AG04450 (cell line): Measurements from ENCODE around the gene GNAI2. TPM values are rescaled to one million over a fixed set of nuclear protein-coding genes. Genes with fewer than 3 reads are reported as not detected.
A peak's percentile ranks its signal among the peaks of the same experiment; 100 is the strongest.
"Not testable (repeated sequence)": the region's sequence is repeated elsewhere in the genome, so short reads cannot be mapped to it uniquely, and the experiment has no call there.

ENCODE experiments used
- CTCF ChIA-PET: fragments of 300-600, 350-600 bp; formaldehyde crosslinking; extraction: SDS; loops from one replicate; lab custom pipeline; 2022; ENCODE audit warnings: antibody characterized with exemption, inconsistent platforms; lab: Charles Lee
- POLR2A ChIA-PET: fragments of 350-600 bp; formaldehyde crosslinking; extraction: SDS; loops from one replicate; lab custom pipeline; 2021; ENCODE audit warnings: antibody characterized with exemption, inconsistent platforms; lab: Yijun Ruan, JAX
- DNase-seq: peaks from one replicate; pipeline ENCODE4 v3.0.0-alpha.2; 2011; ENCODE audit warnings: low read depth, low spot score
- H3K27ac ChIP-seq: one replicate; pipeline ENCODE4 v1.5.1; 2012; ENCODE audit warnings: low read depth, low read length, control low read depth
- H3K27me3 ChIP-seq: one replicate; pipeline ENCODE4 v1.6.0; 2012; ENCODE audit warnings: low read length; ENCODE audit not compliant: control insufficient read depth, insufficient read depth
- H3K4me3 ChIP-seq: 2 replicates; pipeline ENCODE4 v1.5.1; 2011; ENCODE audit warnings: mild to moderate bottlenecking, low read depth, low read length, control low read depth
- H3K9me3 ChIP-seq: 2 replicates; pipeline ENCODE4 v1.5.1; 2012; ENCODE audit warnings: low read length; ENCODE audit not compliant: control insufficient read depth, insufficient read depth
- CTCF ChIP-seq: IDR thresholded peaks from 2 replicates; pipeline ENCODE4 v1.5.1; 2011; ENCODE audit warnings: low read depth, low read length, control low read depth, inconsistent platforms
- polyA plus RNA-seq: library from polyadenylated mRNA; depleted of rRNA; stranded (reverse); fragments of >200 nt; gene quantifications from 2 replicates; pipeline ENCODE4 v1.2.3, GENCODE V29; 2011

Gene GNAI2
- polyA plus RNA-seq, 1 experiment, result 603 TPM

GRCh38 chr3:50241713-50242380 lies 5.8 kb downstream of the GNAI2 start:
- CTCF ChIA-PET, result interaction anchor here (1.1 to 2.0 kb wide), 2 partner anchors 15 to 18 kb away, joined by 6 to 7 read pairs; no protein-coding TSS in a partner anchor
- POLR2A ChIA-PET, result no interaction called here

GRCh38 chr3:50242381-50242770 lies 6.4 kb downstream of the GNAI2 start:
- POLR2A ChIA-PET, result no interaction called here
- TF ChIP-seq CTCF, result no peak
- no peak for DNase-seq
- Histone ChIP-seq H3K27ac (peak overlapping the region; percentile 65), H3K4me3 (no peak overlapping the region), H3K9me3 (no peaks in the 10 kb centered on the region; the same call in 1 of the 2 replicates), H3K27me3 (no peaks in the 10 kb centered on the region)
- CTCF ChIA-PET, result interaction anchor here (2.0 kb wide), 1 partner anchor 17 kb away, joined by 6 read pairs; no protein-coding TSS in a partner anchor

More at GRCh38 chr3:50241713-50242380, 5.8 kb downstream of the GNAI2 start:
- no peak for DNase-seq
- no peak for TF ChIP-seq CTCF
- H3K27me3 ChIP-seq, result no peaks in the 10 kb centered on the region
- H3K4me3 ChIP-seq, result no peak overlapping the region
- H3K27ac ChIP-seq, result peak overlapping the region; percentile 11
- H3K9me3 ChIP-seq, result no peaks in the 10 kb centered on the region; the same call in 1 of the 2 replicates

GRCh38 chr3:50242851-50243542 lies 7.0 kb downstream of the GNAI2 start:
- POLR2A ChIA-PET, result no interaction called here
- H3K4me3 ChIP-seq, result no peak overlapping the region
- CTCF ChIA-PET, result interaction anchor here (0.6 to 2.0 kb wide), 8 partner anchors 8 to 48 kb away, joined by 3 to 13 read pairs (median 4); no protein-coding TSS in a partner anchor
- DNase-seq, result no peak
- TF ChIP-seq CTCF, result no peak
- H3K27me3 ChIP-seq, result no peaks in the 10 kb centered on the region
- H3K9me3 ChIP-seq, result no peaks in the 10 kb centered on the region; the same call in 1 of the 2 replicates
- H3K27ac ChIP-seq, result peak overlapping the region; percentile 65

GRCh38 chr3:50243543-50243895 lies 7.5 kb downstream of the GNAI2 start:
- Histone ChIP-seq H3K27ac (peak overlapping the region; percentile 65), H3K9me3 (no peaks in the 10 kb centered on the region; the same call in 1 of the 2 replicates), H3K27me3 (no peaks in the 10 kb centered on the region), H3K4me3 (no peak overlapping the region)
- ChIA-PET CTCF (interaction anchor here (0.6 to 1.6 kb wide), 9 partner anchors 8 to 49 kb away, joined by 3 to 13 read pairs (median 4); no protein-coding TSS in a partner anchor), POLR2A (no interaction called here)
- no peak for TF ChIP-seq CTCF
- DNase-seq, result no peak

- ChIA-PET CTCF (interaction anchor here (1.3 kb wide), 1 partner anchor 15 kb away, joined by 3 read pairs; no protein-coding TSS in a partner anchor), POLR2A (interaction anchor here (1.6 kb wide), 1 partner anchor 9 kb away, joined by 3 read pairs; no protein-coding TSS in a partner anchor)
- DNase-seq, H3K9me3 ChIP-seq, H3K27ac ChIP-seq, H3K4me3 ChIP-seq, H3K27me3 ChIP-seq: not testable (repeated sequence)
These were observed 8.8 kb downstream of the GNAI2 start for GRCh38 chr3:50244813-50245212.
